A204.1 (cell line): ENCODE measurements around the gene PKD1L1.
A peak's percentile ranks its signal among the peaks of the same experiment; 100 is the strongest.
"Not testable (repeated sequence)": the region's sequence is repeated elsewhere in the genome, so short reads cannot be mapped to it uniquely, and the experiment has no call there.

Experiments used
- FAIRE-seq: peaks from 2 replicates; lab custom pipeline; 2012; peaks lifted over from hg19 to GRCh38; lab: Jason Lieb, UNC

Gene PKD1L1

GRCh38 chr7:47938574-47939165, 9.6 kb downstream of the PKD1L1 start:
- no peak for FAIRE-seq

- FAIRE-seq, result no peak
These were observed 10.3 kb downstream of the PKD1L1 start for GRCh38 chr7:47937711-47938573.

- no peak for FAIRE-seq
These were observed 11.1 kb downstream of the PKD1L1 start for GRCh38 chr7:47937065-47937687.

- FAIRE-seq, result no peak
These were observed 11.9 kb downstream of the PKD1L1 start for GRCh38 chr7:47936323-47936722.

- FAIRE-seq, result no peak
These were observed 12.9 kb downstream of the PKD1L1 start for GRCh38 chr7:47935336-47935735.

- no peak for FAIRE-seq
These were observed 13.4 kb downstream of the PKD1L1 start for GRCh38 chr7:47934831-47935230.

- FAIRE-seq, result no peak
These were observed 15.1 kb downstream of the PKD1L1 start for GRCh38 chr7:47933215-47933614.

DNA sequence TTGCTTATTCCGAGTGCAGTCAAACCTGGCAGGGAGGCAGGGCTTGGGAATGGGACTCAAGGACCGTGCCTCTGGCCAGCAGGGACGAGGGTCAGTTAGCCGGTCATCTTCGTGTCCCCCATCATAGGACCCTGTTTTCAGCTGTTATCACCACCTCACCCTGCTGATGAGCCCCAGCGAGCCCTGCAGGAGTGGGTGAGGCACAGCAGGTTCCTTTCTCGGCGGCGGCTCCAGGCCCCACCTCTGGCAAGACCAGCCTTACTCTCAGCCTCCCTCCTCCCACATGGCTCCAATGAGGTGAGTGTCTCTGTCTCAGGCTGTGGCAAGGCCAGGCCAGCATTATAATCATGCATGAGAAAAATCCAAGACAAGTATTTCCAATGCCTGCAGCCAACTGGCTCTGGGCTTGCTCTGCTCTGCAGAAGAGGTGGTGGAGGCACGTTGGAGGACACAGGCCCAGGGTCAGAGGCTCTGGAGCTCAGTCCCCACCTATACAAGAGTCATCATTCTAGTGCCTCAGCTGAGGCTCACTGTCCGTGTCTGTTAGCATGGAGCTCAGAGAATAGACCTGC, 15.7 kb downstream of the PKD1L1 start:
- FAIRE-seq, result no peak

DNA sequence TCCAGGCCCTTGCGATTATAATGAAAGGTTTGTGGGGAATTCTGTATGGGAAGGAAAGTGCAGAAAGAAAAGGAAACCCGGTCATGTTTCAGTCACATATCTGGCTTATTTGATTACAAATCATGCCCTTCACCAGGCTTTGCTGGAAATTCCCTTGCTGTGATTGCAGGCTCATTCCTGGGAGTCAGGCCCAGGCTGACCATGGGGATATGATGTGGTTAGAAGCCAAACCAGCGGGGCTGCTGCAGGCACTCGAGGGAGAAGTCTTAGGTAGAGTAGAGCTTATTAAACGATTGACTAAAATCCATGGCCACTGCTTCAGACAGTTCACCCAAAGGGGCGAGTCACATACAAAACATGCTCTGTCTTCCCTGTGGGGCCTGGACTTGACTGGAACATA, 16.2 kb downstream of the PKD1L1 start:
- FAIRE-seq, result no peak

- FAIRE-seq, result no peak
These were observed 17.0 kb downstream of the PKD1L1 start for GRCh38 chr7:47931005-47932004.

DNA sequence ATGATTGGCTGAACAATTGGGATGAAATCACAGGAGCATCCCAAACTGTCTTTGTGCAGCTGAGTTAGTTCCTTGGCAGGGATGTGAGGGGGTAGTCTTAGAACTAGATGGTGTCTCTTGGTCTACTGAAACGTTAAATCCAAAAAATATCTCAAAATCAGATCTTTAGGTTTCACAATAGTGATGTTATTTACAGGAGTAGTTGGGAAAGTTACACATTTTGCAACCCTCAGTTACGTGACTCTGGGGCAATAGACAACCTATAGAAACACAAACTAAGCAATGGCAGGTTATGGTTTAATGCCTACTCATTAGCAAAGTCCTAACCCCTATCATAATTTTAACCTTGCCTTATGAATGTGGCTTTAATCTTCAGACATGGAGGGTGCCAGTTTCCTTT, 24.0 kb downstream of the PKD1L1 start:
- no peak for FAIRE-seq

DNA sequence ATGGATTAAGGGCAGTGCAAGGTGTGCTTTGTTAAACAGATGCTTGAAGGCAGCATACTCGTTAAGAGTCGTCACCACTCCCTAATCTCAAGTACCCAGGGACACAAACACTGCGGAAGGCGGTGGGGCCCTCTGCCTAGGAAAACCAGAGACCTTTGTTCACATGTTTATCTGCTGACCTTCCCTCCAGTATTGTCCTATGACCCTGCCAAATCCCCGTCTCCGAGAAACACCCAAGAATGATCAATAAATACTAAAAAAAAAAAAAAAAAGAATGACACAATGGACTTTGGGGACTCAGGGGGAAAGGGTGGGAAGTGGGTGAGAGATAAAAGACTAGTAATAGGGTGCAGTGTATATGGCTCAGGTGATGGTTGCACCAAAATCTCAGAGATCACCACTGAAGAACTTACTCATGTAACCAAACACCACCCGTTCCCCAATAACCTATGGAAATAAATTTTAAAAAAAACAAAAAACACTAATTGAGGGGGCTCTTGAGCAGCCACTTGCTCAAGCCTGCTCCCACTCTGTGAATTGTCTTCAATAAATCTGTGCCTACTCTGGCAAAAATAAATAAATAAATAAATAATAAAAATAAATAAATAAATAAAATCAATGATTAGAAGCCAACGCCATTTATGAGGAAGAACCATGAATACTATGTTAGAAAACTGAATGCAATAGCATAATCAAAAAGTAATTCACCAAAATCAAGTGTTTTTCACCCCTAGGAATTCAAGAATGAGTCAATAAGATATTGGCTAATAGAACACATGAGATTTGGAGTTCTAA, 25.0 kb downstream of the PKD1L1 start:
- not testable (repeated sequence) for FAIRE-seq

GRCh38 chr7:47916514-47916913, 31.8 kb downstream of the PKD1L1 start:
- FAIRE-seq, result not testable (repeated sequence)

DNA sequence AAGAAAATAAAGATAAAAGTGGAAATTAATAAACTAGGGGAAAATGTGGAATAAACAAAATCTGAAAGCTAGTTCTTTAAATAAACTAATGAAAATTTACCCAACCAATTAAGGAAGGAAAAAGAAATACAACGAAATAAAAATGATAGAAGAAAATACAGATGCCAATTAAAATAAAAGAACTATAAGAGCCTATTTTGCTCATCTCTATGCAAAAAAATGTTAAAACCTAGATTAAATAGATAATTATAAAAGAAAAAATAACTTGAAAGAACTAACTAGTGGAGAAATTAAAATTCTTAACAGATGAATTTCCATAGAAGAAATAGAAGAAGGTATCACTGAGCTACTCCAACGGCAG, 32.7 kb downstream of the PKD1L1 start:
- peak; percentile 46 for FAIRE-seq

- FAIRE-seq, result no peak
These were observed 33.3 kb downstream of the PKD1L1 start for GRCh38 chr7:47914717-47915615.

DNA sequence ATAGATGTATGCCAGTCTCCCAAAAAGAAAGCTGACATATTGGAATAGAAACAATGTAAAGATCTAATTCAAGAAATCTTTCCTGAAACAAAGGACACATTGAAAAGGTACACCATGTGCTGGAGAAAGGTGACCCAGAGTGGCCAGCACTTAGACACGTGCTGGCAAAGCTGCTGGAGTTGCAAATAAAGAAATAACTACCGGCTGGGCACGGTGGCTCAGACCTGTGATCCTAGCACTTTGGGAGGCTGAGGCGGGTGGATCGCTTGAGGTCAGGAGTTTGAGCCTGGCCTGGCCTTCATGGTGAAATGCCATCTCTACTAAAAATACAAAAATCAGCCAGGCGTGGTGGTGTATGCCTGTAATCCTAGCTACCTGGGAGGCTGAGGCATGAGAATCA, 35.9 kb downstream of the PKD1L1 start:
- no peak for FAIRE-seq

DNA sequence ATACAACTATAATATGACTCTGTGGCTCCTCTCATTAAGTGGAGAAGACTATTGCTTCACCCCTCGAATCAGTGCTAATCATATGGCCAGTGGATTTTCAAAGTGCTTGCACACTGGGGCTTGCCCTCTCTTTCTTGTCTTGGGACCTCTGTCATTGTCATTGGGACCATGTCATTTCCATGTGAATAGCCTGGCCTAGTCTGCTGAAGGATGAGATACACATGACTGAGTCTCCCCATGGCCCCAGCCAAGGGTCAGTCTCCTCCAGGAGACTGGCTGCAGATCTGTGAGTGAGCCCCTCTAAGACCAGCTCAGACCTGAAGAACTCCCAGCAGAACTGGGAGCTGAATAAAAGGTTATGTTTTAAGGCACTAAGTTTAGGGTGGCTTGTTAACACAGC, 39.5 kb downstream of the PKD1L1 start:
- FAIRE-seq, result no peak

GRCh38 chr7:47907981-47908616, 40.2 kb downstream of the PKD1L1 start:
- no peak for FAIRE-seq

DNA sequence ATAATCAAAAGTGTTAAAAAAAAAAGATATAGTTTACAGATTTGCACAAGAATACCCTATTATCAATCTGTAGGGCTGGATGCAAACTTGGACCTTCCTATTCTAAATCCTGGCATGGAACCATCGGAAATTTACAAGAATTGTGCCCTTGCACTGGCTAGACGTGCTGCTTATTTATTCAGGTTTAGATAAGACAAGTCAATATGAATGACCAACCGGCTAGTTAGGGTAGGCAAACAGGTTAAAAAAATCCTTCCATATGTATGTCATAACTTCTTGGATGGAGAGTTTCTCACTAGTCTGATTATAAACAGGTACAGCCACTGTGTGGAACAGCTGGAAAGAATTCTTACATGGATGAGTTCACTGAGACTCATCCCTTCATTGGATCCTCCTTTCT, 41.4 kb downstream of the PKD1L1 start:
- FAIRE-seq, result no peak
